G401.6 (cell line): ENCODE results near the gene STK17A.

Experiments used
- FAIRE-seq: peaks from 2 replicates; lab custom pipeline; 2012; peaks lifted over from hg19 to GRCh38; lab: Jason Lieb, UNC

STK17A gene

GRCh38 chr7:43582503-43583423 is at the start of gene STK17A:
TSS of gene STK17A (plus strand) at chr7:43583108. CDS start at chr7:43583244, 136 bp downstream.
- FAIRE-seq, result no peak

- FAIRE-seq, result no peak
These were observed 49.0 kb upstream of the STK17A start for GRCh38 chr7:43533801-43534479.

GRCh38 chr7:43535031-43535451 is 47.9 kb upstream of the STK17A start:
- FAIRE-seq, result no peak

- no peak for FAIRE-seq
These were observed 46.9 kb upstream of the STK17A start for GRCh38 chr7:43535810-43536585.

GRCh38 chr7:43536773-43537172 is 46.1 kb upstream of the STK17A start:
- no peak for FAIRE-seq

- FAIRE-seq, result no peak
These were observed 45.0 kb upstream of the STK17A start for GRCh38 chr7:43537765-43538403.

GRCh38 chr7:43538404-43538771 is 44.5 kb upstream of the STK17A start:
- FAIRE-seq, result no peak

GRCh38 chr7:43540471-43540870 is 42.4 kb upstream of the STK17A start:
- no peak for FAIRE-seq

- no peak for FAIRE-seq
These were observed 40.2 kb upstream of the STK17A start for GRCh38 chr7:43542716-43543115.

GRCh38 chr7:43546231-43546630 is 36.7 kb upstream of the STK17A start:
- FAIRE-seq, result no peak

GRCh38 chr7:43550427-43550826 is 32.5 kb upstream of the STK17A start:
- no peak for FAIRE-seq

GRCh38 chr7:43552122-43552521 is 30.8 kb upstream of the STK17A start:
- no peak for FAIRE-seq

- FAIRE-seq, result no peak
These were observed 28.9 kb upstream of the STK17A start for GRCh38 chr7:43553999-43554398.

GRCh38 chr7:43554423-43554822 is 28.5 kb upstream of the STK17A start:
- no peak for FAIRE-seq

- FAIRE-seq, result no peak
These were observed 24.9 kb upstream of the STK17A start for GRCh38 chr7:43557831-43558495.

GRCh38 chr7:43559171-43559945 is 23.6 kb upstream of the STK17A start:
- no peak for FAIRE-seq

- no peak for FAIRE-seq
These were observed 23.0 kb upstream of the STK17A start for GRCh38 chr7:43559946-43560335.

- no peak for FAIRE-seq
These were observed 22.1 kb upstream of the STK17A start for GRCh38 chr7:43560742-43561330.

- FAIRE-seq, result no peak
These were observed 20.5 kb upstream of the STK17A start for GRCh38 chr7:43562383-43562782.

GRCh38 chr7:43565786-43566185 is 17.1 kb upstream of the STK17A start:
- FAIRE-seq, result no peak

GRCh38 chr7:43568529-43568928 is 14.4 kb upstream of the STK17A start:
- no peak for FAIRE-seq
